GM18868 (cell line): ENCODE measurements around the gene LEP.

ENCODE experiments used
- ATAC-seq: cut with Tn5 transposase; IDR thresholded peaks from one replicate; pipeline ENCODE4 v1.9.1; 2021; ENCODE audit warnings: mild to moderate bottlenecking, moderate library complexity; ENCODE audit not compliant: unreplicated experiment

Gene LEP

GRCh38 chr7:128240696-128241386, at the start of gene LEP:
Gene LEP, plus strand, starts transcription at chr7:128241278. Its CDS starts 10,741 bp downstream, at chr7:128252019.
- ATAC-seq: no peak

DNA sequence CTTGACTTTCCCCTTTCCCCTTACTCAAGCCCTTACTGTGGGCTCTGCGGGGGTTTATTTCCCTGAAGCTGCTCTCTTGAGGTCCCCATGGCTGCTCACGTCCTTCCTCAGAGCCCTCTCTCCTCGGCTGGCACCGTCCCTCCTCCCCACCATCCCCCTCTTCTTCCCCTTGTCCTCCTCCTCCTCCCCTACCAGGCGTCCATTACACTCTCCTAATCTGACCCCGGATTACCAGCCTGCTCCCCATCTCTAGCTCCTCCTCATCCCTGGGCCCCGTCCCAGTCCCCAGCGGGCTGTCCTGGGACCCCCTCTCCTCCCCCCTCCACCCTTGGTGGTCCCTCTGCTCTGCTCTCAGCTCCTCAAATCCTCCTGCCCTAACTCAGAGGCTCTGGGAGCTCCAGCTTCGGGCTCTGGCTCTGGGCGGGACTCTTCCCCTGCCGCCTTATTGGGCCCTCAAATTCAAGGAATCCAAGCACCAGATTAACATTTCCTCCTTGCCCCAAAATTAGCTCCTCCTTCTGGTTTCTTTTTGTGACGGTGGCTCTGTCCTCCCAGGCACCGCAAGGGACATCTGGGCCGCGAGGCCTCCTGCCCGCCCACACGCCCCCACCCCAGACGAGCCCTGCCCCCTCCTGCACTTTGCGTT, 48.5 kb upstream of the LEP start:
- ATAC-seq: no peak

GRCh38 chr7:128194533-128195282, 46.4 kb upstream of the LEP start:
- no peak for ATAC-seq

- no peak for ATAC-seq
Observed at GRCh38 chr7:128197589-128197988, 43.5 kb upstream of the LEP start.

DNA sequence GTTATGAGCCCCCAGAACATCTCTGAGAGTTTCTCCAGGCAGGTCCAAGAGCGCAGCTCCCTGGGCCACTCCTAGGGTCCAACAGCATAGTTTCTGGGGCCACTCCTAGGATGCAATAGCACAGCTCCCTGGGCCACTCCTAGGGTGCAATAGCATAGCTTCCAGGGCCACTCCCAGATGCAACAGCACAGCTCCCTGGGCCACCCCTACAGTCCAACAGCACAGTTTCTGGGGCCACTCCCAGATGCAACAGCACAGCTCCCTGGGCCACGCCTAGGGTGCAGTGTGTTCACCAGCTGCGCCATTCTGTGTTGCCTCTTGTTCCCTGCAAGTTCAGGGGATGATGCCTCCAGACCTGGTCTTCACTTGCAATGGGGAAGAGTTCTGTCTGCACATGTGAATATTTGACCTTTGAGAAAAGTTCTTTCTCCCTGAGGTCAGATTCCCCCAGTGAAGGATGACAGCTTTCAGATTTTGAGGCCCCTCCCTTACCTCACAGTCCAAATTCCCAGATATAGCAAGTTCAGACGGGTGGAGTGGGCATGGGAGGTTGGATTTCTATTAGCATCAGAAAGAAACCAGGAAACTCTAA, 43.0 kb upstream of the LEP start:
- no peak for ATAC-seq

DNA sequence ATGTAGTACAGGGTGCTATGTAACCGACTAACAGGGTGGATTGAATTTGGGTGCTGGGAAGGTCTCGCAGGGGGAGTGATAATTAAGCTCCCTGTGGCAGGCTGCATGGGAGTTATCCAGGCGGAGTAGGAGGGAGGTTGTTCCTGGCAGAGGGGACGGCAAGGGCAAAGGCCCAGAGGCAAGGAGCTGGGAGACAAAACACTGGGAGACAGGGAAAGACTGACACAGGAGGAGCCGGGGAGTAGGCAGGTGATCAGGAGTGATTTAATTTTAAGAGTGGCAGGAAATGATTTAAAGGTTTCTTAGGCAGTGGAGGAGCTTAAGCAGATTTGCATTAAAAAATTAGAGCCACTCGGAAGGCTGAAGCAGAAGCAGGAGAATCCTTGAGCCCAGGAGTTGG, 40.7 kb upstream of the LEP start:
- no peak for ATAC-seq

DNA sequence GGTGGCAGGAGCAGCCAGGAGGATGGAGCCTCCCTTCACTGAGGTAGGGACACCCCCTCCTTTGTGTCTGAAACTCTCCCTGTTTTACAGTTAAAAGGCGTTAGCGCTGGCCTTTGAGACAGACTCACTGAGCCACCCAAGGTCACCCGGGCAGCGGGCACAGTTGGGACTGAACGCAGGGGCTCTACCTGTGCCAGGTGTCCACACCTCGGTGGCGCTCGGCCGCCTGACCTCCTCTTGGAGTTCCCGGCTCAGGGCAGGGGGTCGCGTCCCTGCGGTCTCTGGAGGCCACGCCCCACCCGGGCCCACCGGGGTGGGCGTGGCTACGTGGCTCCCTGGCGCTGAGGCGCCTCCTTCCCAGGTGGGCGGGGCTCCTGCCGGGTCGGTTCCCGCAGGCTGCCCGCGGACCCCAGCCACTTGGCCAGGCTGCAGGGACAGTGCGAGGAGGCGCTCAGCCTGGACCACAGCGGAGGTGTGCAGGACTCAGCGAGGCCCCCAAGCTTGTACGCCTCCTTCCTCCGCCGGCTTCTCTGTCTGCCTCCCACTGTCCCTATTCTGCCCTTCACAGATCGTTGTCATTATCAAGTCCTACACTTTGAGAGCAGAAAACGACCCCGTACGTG, 39.9 kb upstream of the LEP start:
- ATAC-seq: no peak

DNA sequence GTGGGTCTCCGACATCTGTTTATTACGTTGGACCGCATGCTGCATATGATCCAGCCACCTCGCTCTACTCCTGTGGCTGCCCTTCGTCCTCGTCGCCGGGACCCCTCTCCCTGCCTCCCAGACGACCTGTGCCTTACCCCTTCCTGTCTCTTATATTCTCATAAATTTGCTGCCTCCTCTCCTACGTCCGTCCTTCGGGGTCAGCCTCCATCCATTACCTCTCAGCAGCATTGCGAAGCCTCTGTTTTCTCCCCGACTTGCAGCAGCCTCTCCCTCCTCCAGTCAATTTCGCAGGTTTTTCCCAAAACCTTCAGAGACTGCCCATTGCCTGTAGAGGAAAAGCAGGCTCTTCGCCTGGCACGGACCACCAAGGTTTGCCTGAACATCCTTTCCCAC, 39.4 kb upstream of the LEP start:
- no peak for ATAC-seq

- no peak for ATAC-seq
Observed at GRCh38 chr7:128202287-128202957, 38.7 kb upstream of the LEP start.

- no peak for ATAC-seq
Observed at GRCh38 chr7:128203047-128203491, 38.0 kb upstream of the LEP start.

DNA sequence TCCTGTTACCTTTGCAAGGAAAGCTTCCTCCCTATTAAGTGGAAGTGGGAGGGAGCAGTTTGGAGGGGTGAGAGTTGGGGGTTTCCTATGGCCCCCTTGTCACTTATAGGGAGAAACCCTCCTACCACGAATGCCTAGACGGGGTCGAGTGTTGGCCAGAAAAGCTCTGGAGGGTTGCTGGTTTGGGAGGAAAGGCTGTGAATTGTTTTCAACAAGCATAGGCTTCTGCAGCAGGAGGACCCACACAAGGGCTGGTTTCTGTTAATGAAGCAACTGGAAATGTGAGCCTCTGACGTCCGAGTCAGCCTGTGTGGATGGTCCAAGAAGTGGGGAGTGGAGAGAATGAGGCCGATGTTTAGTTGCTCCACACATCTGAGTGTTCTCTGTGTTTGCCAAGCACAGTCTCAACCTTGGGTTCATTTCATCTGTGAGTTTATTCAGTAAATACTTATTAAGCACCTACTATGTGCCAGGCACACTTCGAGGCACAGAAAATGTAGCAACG, 37.3 kb upstream of the LEP start:
- no peak for ATAC-seq

GRCh38 chr7:128204455-128204854, 36.6 kb upstream of the LEP start:
- no peak for ATAC-seq

GRCh38 chr7:128205068-128205467, 36.0 kb upstream of the LEP start:
- no peak for ATAC-seq

- ATAC-seq: no peak
Observed at GRCh38 chr7:128206017-128206746, 34.9 kb upstream of the LEP start.

GRCh38 chr7:128206747-128207500, 34.2 kb upstream of the LEP start:
- no peak for ATAC-seq

DNA sequence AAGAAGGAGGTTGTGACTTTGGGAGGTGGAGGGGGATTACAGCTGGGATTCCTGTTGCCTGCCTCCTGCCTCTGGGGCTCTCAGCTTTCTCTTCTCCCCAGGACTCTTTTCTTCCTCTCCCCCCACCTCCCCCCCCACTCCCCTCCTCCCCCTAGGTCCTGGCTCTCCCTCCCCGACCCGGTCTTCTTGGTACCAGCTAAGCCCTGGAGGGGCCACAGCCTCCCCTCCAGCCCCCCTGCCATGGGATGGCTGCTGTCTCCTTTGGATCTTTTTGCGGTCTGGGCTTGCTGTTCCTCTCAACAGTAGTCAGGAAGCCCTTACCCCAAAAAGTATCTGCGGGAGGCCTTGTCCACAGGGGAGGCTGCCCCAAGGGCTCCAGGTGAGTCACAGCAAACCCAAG, 33.5 kb upstream of the LEP start:
- ATAC-seq: no peak

- peak; percentile 77 for ATAC-seq
Observed at GRCh38 chr7:128209229-128210035, 31.6 kb upstream of the LEP start.

GRCh38 chr7:128210036-128210347, 31.1 kb upstream of the LEP start:
- ATAC-seq: no peak
